ENCODE measurements around the gene ACER1.
"Not testable (repeated sequence)": the region's sequence is repeated elsewhere in the genome, so short reads cannot be mapped to it uniquely, and the experiment has no call there.

The ACER1 gene

GRCh38 chr19:6324757-6325156 lies 8.7 kb downstream of the ACER1 start:
- H3K27ac ChIP-seq (ENCODE audit: poor library complexity, severe bottlenecking), result no peak overlapping the region
- no peaks in the 10 kb centered on the region for H3K9me3 ChIP-seq (ENCODE audit: severe bottlenecking)
- no peaks in the 10 kb centered on the region for H3K4me1 ChIP-seq (ENCODE audit: insufficient read depth, poor library complexity, severe bottlenecking)
- no peak overlapping the region for H3K4me3 ChIP-seq (ENCODE audit: severe bottlenecking)
- ATAC-seq (ENCODE audit: low read depth), result no peak
- TF ChIP-seq CTCF (IDR thresholded peaks at IDR 0.05; ENCODE audit: poor library complexity, severe bottlenecking), result no peak
- no peak for DNase-seq (ENCODE audit: low spot score)
- H3K27me3 ChIP-seq (ENCODE audit: insufficient read depth, poor library complexity, severe bottlenecking), result no peaks in the 10 kb centered on the region
- H3K36me3 ChIP-seq (ENCODE audit: low read depth), result no peaks in the 10 kb centered on the region

- no peaks in the 10 kb centered on the region for H3K9me3 ChIP-seq (ENCODE audit: severe bottlenecking)
- ATAC-seq (ENCODE audit: low read depth) (no peak), DNase-seq (ENCODE audit: low spot score) (no peak)
- no peak for TF ChIP-seq CTCF (IDR thresholded peaks at IDR 0.05; ENCODE audit: poor library complexity, severe bottlenecking)
- H3K4me3 ChIP-seq (ENCODE audit: severe bottlenecking), result no peak overlapping the region
- no peaks in the 10 kb centered on the region for H3K27me3 ChIP-seq (ENCODE audit: insufficient read depth, poor library complexity, severe bottlenecking)
- H3K27ac ChIP-seq (ENCODE audit: poor library complexity, severe bottlenecking), result no peak overlapping the region
- H3K4me1 ChIP-seq (ENCODE audit: insufficient read depth, poor library complexity, severe bottlenecking), result no peaks in the 10 kb centered on the region
- H3K36me3 ChIP-seq (ENCODE audit: low read depth), result no peaks in the 10 kb centered on the region
These were observed 11.1 kb downstream of the ACER1 start for GRCh38 chr19:6322284-6322683.

DNA sequence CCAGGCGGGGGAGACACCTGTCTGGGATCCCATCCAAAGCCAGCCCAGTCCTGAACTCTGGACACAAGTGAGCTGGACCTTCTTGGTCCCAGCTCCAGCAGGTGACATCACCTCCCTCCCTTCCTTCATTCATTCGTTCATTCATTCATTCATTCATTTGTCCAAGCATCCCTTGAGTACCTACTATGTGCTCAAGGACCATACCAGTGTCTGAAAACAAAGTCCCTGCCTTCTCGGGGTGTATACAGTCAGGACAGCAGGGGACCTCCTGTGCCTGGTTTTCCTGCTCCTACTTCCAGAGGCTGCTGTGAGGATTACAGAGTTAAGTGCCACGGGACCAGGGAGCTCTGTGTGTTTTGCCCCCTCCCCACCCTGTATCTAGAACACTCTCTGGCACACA lies 14.0 kb downstream of the ACER1 start:
- ATAC-seq (ENCODE audit: low read depth) (no peak), DNase-seq (ENCODE audit: low spot score) (no peak)
- Histone ChIP-seq H3K4me1 (ENCODE audit: insufficient read depth, poor library complexity, severe bottlenecking) (no peaks in the 10 kb centered on the region), H3K27ac (ENCODE audit: poor library complexity, severe bottlenecking) (no peak overlapping the region), H3K4me3 (ENCODE audit: severe bottlenecking) (no peak overlapping the region), H3K27me3 (ENCODE audit: insufficient read depth, poor library complexity, severe bottlenecking) (no peaks in the 10 kb centered on the region), H3K36me3 (ENCODE audit: low read depth) (no peaks in the 10 kb centered on the region), H3K9me3 (ENCODE audit: severe bottlenecking) (no peaks in the 10 kb centered on the region)
- no peak for TF ChIP-seq CTCF (IDR thresholded peaks at IDR 0.05; ENCODE audit: poor library complexity, severe bottlenecking)

DNA sequence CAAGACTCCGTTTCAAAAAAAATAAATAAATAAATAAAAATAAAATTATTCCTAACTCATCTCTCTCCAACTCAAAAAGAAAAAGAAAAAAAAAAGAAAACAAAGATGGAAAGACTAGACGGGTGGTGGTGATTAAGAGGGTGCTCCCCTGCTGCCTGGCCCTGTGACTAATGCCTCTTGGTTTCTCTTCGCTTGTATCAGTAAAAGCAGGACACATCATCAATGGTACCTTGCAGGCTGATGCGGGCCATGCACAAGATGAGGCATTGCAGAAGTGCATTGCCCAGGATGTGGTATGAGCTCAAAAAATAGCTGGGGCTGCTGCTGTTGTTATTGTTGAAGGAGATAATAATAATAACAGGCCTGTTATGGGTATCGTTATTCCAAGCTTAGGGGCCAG lies 14.6 kb downstream of the ACER1 start:
- ATAC-seq (ENCODE audit: low read depth) (no peak), DNase-seq (ENCODE audit: low spot score) (no peak)
- no peak overlapping the region for H3K27ac ChIP-seq (ENCODE audit: poor library complexity, severe bottlenecking)
- no peak for TF ChIP-seq CTCF (IDR thresholded peaks at IDR 0.05; ENCODE audit: poor library complexity, severe bottlenecking)
- H3K4me3 ChIP-seq (ENCODE audit: severe bottlenecking), result no peak overlapping the region
- H3K27me3 ChIP-seq (ENCODE audit: insufficient read depth, poor library complexity, severe bottlenecking), result no peaks in the 10 kb centered on the region
- no peaks in the 10 kb centered on the region for H3K9me3 ChIP-seq (ENCODE audit: severe bottlenecking)
- no peaks in the 10 kb centered on the region for H3K36me3 ChIP-seq (ENCODE audit: low read depth)
- H3K4me1 ChIP-seq (ENCODE audit: insufficient read depth, poor library complexity, severe bottlenecking), result no peaks in the 10 kb centered on the region

DNA sequence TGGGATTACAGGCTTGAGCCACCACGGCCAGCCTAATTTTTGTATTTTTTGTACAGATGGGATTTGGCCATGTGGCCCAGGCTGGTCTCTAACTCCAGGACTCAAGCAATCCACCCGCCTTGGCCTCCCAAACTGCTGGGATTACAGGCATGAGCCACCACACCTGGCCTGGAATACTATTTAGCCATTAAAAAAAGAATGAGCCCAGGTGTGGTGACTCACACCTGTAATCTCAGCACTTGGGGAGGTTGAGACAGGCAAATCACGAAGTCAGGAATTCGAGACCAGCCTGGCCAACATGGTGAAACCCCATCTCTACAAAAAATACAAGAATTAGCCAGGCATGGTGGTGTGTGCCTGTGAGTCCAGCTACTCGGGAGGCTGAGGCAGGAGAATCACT lies 17.8 kb downstream of the ACER1 start:
- not testable (repeated sequence) for H3K9me3 ChIP-seq (ENCODE audit: severe bottlenecking); H3K27ac ChIP-seq (ENCODE audit: poor library complexity, severe bottlenecking); H3K27me3 ChIP-seq (ENCODE audit: insufficient read depth, poor library complexity, severe bottlenecking); H3K4me1 ChIP-seq (ENCODE audit: insufficient read depth, poor library complexity, severe bottlenecking); DNase-seq (ENCODE audit: low spot score); H3K4me3 ChIP-seq (ENCODE audit: severe bottlenecking); H3K36me3 ChIP-seq (ENCODE audit: low read depth); ATAC-seq (ENCODE audit: low read depth)

Data from RWPE2 (cell line).